ENCODE data around the gene TGFB1I1. TPM values are rescaled to one million over a fixed set of nuclear protein-coding genes. Genes with fewer than 3 reads are reported as not detected.

TGFB1I1 gene
- total RNA-seq, 2 donors from 2014 or later: 7.5 to 10.0 TPM

- 90 to 95% methylated on average over 8 of the region's 8 CpGs for WGBS, 2 experiments (ENCODE audit: insufficient coverage in 1 of 2, insufficient read length in 1 of 2)
Observed at GRCh38 chr16:31499928-31500327, 28.0 kb downstream of the TGFB1I1 start.

GRCh38 chr16:31501226-31501965, 29.4 kb downstream of the TGFB1I1 start:
- Histone ChIP-seq H3K9ac (ENCODE audit: extremely low read depth, low read length, poor library complexity, severe bottlenecking) (no peak overlapping the region), H3K4me1 (ENCODE audit: control insufficient read depth, insufficient read depth, low read length) (no peaks in the 10 kb centered on the region), H3K27ac (ENCODE audit: low read depth, low read length) (no peak overlapping the region), H3K9me3 (ENCODE audit: control insufficient read depth, low read length) (no peaks in the 10 kb centered on the region), H3K36me3 (ENCODE audit: control insufficient read depth, insufficient read depth, low read length) (peaks cover 23% of the 10 kb centered on the region), H3K4me3 (ENCODE audit: low read length) (no peak overlapping the region), H3K27me3 (ENCODE audit: control insufficient read depth, insufficient read depth, low read length, poor library complexity, severe bottlenecking) (no peaks in the 10 kb centered on the region)
- Mint-ChIP-seq H3K36me3 (ENCODE audit: low read depth) (peaks cover 21% of the 10 kb centered on the region), H3K27me3 (ENCODE audit: insufficient read depth) (no peaks in the 10 kb centered on the region), H3K4me1 (peaks cover 5% of the 10 kb centered on the region), H3K4me3 (no peak overlapping the region), H3K27ac (no peak overlapping the region), H3K9me3 (no peaks in the 10 kb centered on the region)
- no peak for DNase-seq
- WGBS, 2 experiments (ENCODE audit: insufficient coverage in 1 of 2, insufficient read length in 1 of 2): 69 to 100% methylated on average over 1 to 3 of the region's 3 CpGs
- TF ChIP-seq CTCF (conservative IDR thresholded peaks at IDR 0.05): no peak

More at GRCh38 chr16:31499928-31500327, 28.0 kb downstream of the TGFB1I1 start:
- peaks cover 5% of the 10 kb centered on the region for H3K4me1 Mint-ChIP-seq
- peaks cover 30% of the 10 kb centered on the region for H3K36me3 Mint-ChIP-seq (ENCODE audit: low read depth)
- no peaks in the 10 kb centered on the region for H3K9me3 Mint-ChIP-seq
- DNase-seq: no peak
- no peaks in the 10 kb centered on the region for H3K27me3 Mint-ChIP-seq (ENCODE audit: insufficient read depth)
- no peak for TF ChIP-seq CTCF (conservative IDR thresholded peaks at IDR 0.05)
- no peak overlapping the region for H3K4me3 Mint-ChIP-seq
- H3K9ac ChIP-seq (ENCODE audit: extremely low read depth, low read length, poor library complexity, severe bottlenecking): no peak overlapping the region
- no peak overlapping the region for H3K4me3 ChIP-seq (ENCODE audit: low read length)
- H3K27ac Mint-ChIP-seq: no peak overlapping the region
- H3K4me1 ChIP-seq (ENCODE audit: control insufficient read depth, insufficient read depth, low read length): no peaks in the 10 kb centered on the region
- H3K27ac ChIP-seq (ENCODE audit: low read depth, low read length): no peak overlapping the region
- H3K9me3 ChIP-seq (ENCODE audit: control insufficient read depth, low read length): no peaks in the 10 kb centered on the region
- H3K27me3 ChIP-seq (ENCODE audit: control insufficient read depth, insufficient read depth, low read length, poor library complexity, severe bottlenecking): no peaks in the 10 kb centered on the region
- H3K36me3 ChIP-seq (ENCODE audit: control insufficient read depth, insufficient read depth, low read length): peaks cover 23% of the 10 kb centered on the region

GRCh38 chr16:31501966-31502348, 30.0 kb downstream of the TGFB1I1 start:
- no peaks in the 10 kb centered on the region for H3K27me3 ChIP-seq (ENCODE audit: control insufficient read depth, insufficient read depth, low read length, poor library complexity, severe bottlenecking)
- no peak for TF ChIP-seq CTCF (conservative IDR thresholded peaks at IDR 0.05)
- WGBS, 2 experiments (ENCODE audit: insufficient coverage in 1 of 2, insufficient read length in 1 of 2): 91 to 100% methylated on average over 1 to 4 of the region's 4 CpGs
- Mint-ChIP-seq H3K27ac (no peak overlapping the region), H3K4me3 (no peak overlapping the region), H3K27me3 (ENCODE audit: insufficient read depth) (no peaks in the 10 kb centered on the region), H3K4me1 (peaks cover 6% of the 10 kb centered on the region), H3K36me3 (ENCODE audit: low read depth) (peaks cover 18% of the 10 kb centered on the region), H3K9me3 (no peaks in the 10 kb centered on the region)
- H3K36me3 ChIP-seq (ENCODE audit: control insufficient read depth, insufficient read depth, low read length): peaks cover 19% of the 10 kb centered on the region
- H3K4me3 ChIP-seq (ENCODE audit: low read length): no peak overlapping the region
- no peaks in the 10 kb centered on the region for H3K4me1 ChIP-seq (ENCODE audit: control insufficient read depth, insufficient read depth, low read length)
- no peak overlapping the region for H3K27ac ChIP-seq (ENCODE audit: low read depth, low read length)
- H3K9me3 ChIP-seq (ENCODE audit: control insufficient read depth, low read length): no peaks in the 10 kb centered on the region
- no peak for DNase-seq
- H3K9ac ChIP-seq (ENCODE audit: extremely low read depth, low read length, poor library complexity, severe bottlenecking): no peak overlapping the region
